ENCODE results near the gene COMMD1.

- TF ChIP-seq TAF1 (IDR thresholded peaks at IDR 0.05; ENCODE audit: borderline replicate concordance, insufficient read depth, low read length): no peak
- TF ChIP-seq SIN3A (IDR thresholded peaks at IDR 0.05; ENCODE audit: borderline replicate concordance, insufficient read depth, low read length): no peak
- no peak for TF ChIP-seq POLR2AphosphoS5 (IDR thresholded peaks at IDR 0.05; ENCODE audit: low read depth, low read length)
- no peak for TF ChIP-seq REST (IDR thresholded peaks at IDR 0.05; ENCODE audit: insufficient read depth in 1 of 2, low read depth in 2 of 2, low read length in 2 of 2)
Observed at GRCh38 chr2:62116983-62117382, 211.5 kb downstream of the COMMD1 start.
